HepG2 (cell line): Measurements from ENCODE around the gene CARD8. TPM values are rescaled to one million over a fixed set of nuclear protein-coding genes. Genes with fewer than 3 reads are reported as not detected.

Experiments used
- ATF1 ChIP-seq: IDR thresholded peaks from 2 replicates; pipeline ENCODE4 v1.6.1; 2016; ENCODE audit warnings: mild to moderate bottlenecking, control low read depth
- KDM6A ChIP-seq: IDR thresholded peaks from 2 replicates; pipeline ENCODE4 v1.6.1; 2016; ENCODE audit warnings: low read depth
- PHF8 ChIP-seq: sonication (generic); formaldehyde crosslinking; IDR thresholded peaks from 2 replicates; pipeline ENCODE4 v1.5.0; 2020; ENCODE audit warnings: missing genetic modification reagents
- RXRB ChIP-seq: IDR thresholded peaks from 2 replicates; pipeline ENCODE4 v1.6.1; 2016; ENCODE audit warnings: borderline replicate concordance, missing genetic modification reagents, missing compliant biosample characterization
- SOX5 ChIP-seq: IDR thresholded peaks from 2 replicates; pipeline ENCODE4 v1.6.1; 2016; ENCODE audit warnings: borderline replicate concordance
- SOX6 ChIP-seq, 2 experiments: fragments of 450-650 bp in 1 of 2; sonication (generic) in 1 of 2; formaldehyde crosslinking in 1 of 2; IDR thresholded peaks; 2 replicates each; pipeline versions ENCODE4 v1.4.0 to v1.6.1; 2017 to 2020; ENCODE audit warnings: antibody characterized with exemption in 1 of 2, mild to moderate bottlenecking in 1 of 2, missing genetic modification reagents in 1 of 2
- SP2 ChIP-seq: sonication (generic); formaldehyde crosslinking; IDR thresholded peaks from 2 replicates; pipeline ENCODE4 v1.5.1; 2020; ENCODE audit warnings: mild to moderate bottlenecking, missing genetic modification reagents
- ZNF230 ChIP-seq: sonication (generic); formaldehyde crosslinking; IDR thresholded peaks from 2 replicates; pipeline ENCODE4 v1.4.0; 2020; ENCODE audit warnings: mild to moderate bottlenecking, missing genetic modification reagents
- ZNF558 ChIP-seq: sonication (generic); formaldehyde crosslinking; IDR thresholded peaks from 2 replicates; pipeline ENCODE4 v1.9.0; 2022; ENCODE audit warnings: mild to moderate bottlenecking, missing genetic modification reagents, borderline replicate concordance
- polyA plus RNA-seq, 8 experiments: library from polyadenylated mRNA; depleted of rRNA in 3 of 8; stranded (reverse) in 7 of 8; unstranded in 1 of 8; fragments of >200 nt; fragmentation: Illumina TruSeq in 4 of 8; extraction: Trizol in 4 of 8; gene quantifications; 2 replicates each; pipeline versions ENCODE4 v1.2.1 to v1.2.3, GENCODE V29; 2011 to 2016; ENCODE audit warnings: low read depth in 4 of 8, missing spikeins in 1 of 8, mixed read lengths in 1 of 8; ENCODE audit not compliant: insufficient read depth in 1 of 8
- total RNA-seq, 5 experiments: library from RNA; depleted of rRNA; stranded (reverse); fragments of >200 nt; fragmentation: Illumina TruSeq; extraction: Trizol; gene quantifications; 2 replicates each; pipeline ENCODE4 v1.2.3, GENCODE V29; 2016; ENCODE audit warnings: low read depth in 1 of 5
- TF ChIP-seq, protein P1 (sequence below): sonication (generic); formaldehyde crosslinking; IDR thresholded peaks from 2 replicates; pipeline ENCODE4 v1.5.0; 2020; ENCODE audit warnings: mild to moderate bottlenecking, missing genetic modification reagents, borderline replicate concordance
- TF ChIP-seq, protein P2 (sequence below): sonication (generic); formaldehyde crosslinking; IDR thresholded peaks from 2 replicates; pipeline ENCODE4 v1.4.0; 2020; ENCODE audit warnings: missing genetic modification reagents
- TF ChIP-seq, protein P3 (sequence below): IDR thresholded peaks from 2 replicates; pipeline ENCODE4 v1.6.1; 2016; ENCODE audit warnings: low read depth
- TF ChIP-seq, protein P4 (sequence below): sonication (generic); formaldehyde crosslinking; IDR thresholded peaks from 2 replicates; pipeline ENCODE4 v1.8.1; 2023; ENCODE audit warnings: missing genetic modification reagents, inconsistent platforms, borderline replicate concordance
- TF ChIP-seq, protein P5 (sequence below): sonication (generic); formaldehyde crosslinking; IDR thresholded peaks from 2 replicates; pipeline ENCODE4 v1.9.0; 2021; ENCODE audit warnings: mild to moderate bottlenecking, missing genetic modification reagents

Gene CARD8
- total and polyA plus RNA-seq, 2 of the 13 experiments (the other 11 are each of a cell fraction or from before 2014, with no cell fraction given) = 15.0 to 19.2 TPM

DNA sequence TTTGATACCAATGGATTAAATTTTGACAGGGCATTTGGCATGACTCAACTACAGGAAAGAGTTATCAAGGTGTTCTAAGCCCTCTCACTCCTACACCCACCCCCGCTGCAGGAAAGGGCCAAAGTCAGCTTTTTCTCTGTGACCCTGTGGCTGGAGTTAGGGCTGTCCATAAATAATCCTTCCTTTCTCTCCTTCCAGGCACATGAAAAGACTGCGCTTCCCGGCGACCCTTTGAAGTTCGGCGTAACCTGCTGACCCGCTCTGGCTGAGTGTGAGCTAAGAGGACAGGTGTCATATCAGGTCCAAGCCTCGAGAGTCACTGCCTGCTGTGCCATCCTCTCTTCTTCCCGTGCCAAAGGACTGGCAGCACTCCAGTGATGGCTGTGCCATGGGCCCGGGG is 39.7 kb upstream of the CARD8 start (continued):
- TF ChIP-seq ZNF230 (no peak), PHF8 (CRISPR knock-in tag) (no peak), SOX6 (IDR thresholded peaks at IDR 0.05) (no peak), SOX6 (CRISPR knock-in tag; IDR thresholded peaks at IDR 0.05) (0 out of 2 replicates have a peak, but pooled peaks have one; percentile 18), RXRB (CRISPR knock-in tag) (peak; percentile 68), SOX5 (CRISPR knock-in tag) (peak; percentile 40; the same call in 1 of the 2 replicates), SP2 (no peak), ZNF558 (no peak), ATF1 (CRISPR knock-in tag) (no peak), KDM6A (no peak)
- TF ChIP-seq, protein P1, sequence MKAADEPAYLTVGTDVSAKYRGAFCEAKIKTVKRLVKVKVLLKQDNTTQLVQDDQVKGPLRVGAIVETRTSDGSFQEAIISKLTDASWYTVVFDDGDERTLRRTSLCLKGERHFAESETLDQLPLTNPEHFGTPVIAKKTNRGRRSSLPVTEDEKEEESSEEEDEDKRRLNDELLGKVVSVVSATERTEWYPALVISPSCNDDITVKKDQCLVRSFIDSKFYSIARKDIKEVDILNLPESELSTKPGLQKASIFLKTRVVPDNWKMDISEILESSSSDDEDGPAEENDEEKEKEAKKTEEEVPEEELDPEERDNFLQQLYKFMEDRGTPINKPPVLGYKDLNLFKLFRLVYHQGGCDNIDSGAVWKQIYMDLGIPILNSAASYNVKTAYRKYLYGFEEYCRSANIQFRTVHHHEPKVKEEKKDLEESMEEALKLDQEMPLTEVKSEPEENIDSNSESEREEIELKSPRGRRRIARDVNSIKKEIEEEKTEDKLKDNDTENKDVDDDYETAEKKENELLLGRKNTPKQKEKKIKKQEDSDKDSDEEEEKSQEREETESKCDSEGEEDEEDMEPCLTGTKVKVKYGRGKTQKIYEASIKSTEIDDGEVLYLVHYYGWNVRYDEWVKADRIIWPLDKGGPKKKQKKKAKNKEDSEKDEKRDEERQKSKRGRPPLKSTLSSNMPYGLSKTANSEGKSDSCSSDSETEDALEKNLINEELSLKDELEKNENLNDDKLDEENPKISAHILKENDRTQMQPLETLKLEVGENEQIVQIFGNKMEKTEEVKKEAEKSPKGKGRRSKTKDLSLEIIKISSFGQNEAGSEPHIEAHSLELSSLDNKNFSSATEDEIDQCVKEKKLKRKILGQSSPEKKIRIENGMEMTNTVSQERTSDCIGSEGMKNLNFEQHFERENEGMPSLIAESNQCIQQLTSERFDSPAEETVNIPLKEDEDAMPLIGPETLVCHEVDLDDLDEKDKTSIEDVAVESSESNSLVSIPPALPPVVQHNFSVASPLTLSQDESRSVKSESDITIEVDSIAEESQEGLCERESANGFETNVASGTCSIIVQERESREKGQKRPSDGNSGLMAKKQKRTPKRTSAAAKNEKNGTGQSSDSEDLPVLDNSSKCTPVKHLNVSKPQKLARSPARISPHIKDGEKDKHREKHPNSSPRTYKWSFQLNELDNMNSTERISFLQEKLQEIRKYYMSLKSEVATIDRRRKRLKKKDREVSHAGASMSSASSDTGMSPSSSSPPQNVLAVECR (CRISPR knock-in tag) = no peak; the same call in 1 of the 2 replicates
- TF ChIP-seq, protein P2, sequence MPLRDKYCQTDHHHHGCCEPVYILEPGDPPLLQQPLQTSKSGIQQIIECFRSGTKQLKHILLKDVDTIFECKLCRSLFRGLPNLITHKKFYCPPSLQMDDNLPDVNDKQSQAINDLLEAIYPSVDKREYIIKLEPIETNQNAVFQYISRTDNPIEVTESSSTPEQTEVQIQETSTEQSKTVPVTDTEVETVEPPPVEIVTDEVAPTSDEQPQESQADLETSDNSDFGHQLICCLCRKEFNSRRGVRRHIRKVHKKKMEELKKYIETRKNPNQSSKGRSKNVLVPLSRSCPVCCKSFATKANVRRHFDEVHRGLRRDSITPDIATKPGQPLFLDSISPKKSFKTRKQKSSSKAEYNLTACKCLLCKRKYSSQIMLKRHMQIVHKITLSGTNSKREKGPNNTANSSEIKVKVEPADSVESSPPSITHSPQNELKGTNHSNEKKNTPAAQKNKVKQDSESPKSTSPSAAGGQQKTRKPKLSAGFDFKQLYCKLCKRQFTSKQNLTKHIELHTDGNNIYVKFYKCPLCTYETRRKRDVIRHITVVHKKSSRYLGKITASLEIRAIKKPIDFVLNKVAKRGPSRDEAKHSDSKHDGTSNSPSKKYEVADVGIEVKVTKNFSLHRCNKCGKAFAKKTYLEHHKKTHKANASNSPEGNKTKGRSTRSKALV (CRISPR knock-in tag) = no peak
- TF ChIP-seq, protein P3, sequence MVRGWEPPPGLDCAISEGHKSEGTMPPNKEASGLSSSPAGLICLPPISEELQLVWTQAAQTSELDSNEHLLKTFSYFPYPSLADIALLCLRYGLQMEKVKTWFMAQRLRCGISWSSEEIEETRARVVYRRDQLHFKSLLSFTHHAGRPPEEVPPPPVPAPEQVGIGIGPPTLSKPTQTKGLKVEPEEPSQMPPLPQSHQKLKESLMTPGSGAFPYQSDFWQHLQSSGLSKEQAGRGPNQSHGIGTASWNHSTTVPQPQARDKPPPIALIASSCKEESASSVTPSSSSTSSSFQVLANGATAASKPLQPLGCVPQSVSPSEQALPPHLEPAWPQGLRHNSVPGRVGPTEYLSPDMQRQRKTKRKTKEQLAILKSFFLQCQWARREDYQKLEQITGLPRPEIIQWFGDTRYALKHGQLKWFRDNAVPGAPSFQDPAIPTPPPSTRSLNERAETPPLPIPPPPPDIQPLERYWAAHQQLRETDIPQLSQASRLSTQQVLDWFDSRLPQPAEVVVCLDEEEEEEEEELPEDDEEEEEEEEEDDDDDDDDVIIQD = no peak
- TF ChIP-seq, protein P4, sequence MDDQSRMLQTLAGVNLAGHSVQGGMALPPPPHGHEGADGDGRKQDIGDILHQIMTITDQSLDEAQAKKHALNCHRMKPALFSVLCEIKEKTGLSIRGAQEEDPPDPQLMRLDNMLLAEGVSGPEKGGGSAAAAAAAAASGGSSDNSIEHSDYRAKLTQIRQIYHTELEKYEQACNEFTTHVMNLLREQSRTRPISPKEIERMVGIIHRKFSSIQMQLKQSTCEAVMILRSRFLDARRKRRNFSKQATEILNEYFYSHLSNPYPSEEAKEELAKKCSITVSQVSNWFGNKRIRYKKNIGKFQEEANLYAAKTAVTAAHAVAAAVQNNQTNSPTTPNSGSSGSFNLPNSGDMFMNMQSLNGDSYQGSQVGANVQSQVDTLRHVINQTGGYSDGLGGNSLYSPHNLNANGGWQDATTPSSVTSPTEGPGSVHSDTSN (CRISPR knock-in tag) = no peak
- TF ChIP-seq, protein P5, sequence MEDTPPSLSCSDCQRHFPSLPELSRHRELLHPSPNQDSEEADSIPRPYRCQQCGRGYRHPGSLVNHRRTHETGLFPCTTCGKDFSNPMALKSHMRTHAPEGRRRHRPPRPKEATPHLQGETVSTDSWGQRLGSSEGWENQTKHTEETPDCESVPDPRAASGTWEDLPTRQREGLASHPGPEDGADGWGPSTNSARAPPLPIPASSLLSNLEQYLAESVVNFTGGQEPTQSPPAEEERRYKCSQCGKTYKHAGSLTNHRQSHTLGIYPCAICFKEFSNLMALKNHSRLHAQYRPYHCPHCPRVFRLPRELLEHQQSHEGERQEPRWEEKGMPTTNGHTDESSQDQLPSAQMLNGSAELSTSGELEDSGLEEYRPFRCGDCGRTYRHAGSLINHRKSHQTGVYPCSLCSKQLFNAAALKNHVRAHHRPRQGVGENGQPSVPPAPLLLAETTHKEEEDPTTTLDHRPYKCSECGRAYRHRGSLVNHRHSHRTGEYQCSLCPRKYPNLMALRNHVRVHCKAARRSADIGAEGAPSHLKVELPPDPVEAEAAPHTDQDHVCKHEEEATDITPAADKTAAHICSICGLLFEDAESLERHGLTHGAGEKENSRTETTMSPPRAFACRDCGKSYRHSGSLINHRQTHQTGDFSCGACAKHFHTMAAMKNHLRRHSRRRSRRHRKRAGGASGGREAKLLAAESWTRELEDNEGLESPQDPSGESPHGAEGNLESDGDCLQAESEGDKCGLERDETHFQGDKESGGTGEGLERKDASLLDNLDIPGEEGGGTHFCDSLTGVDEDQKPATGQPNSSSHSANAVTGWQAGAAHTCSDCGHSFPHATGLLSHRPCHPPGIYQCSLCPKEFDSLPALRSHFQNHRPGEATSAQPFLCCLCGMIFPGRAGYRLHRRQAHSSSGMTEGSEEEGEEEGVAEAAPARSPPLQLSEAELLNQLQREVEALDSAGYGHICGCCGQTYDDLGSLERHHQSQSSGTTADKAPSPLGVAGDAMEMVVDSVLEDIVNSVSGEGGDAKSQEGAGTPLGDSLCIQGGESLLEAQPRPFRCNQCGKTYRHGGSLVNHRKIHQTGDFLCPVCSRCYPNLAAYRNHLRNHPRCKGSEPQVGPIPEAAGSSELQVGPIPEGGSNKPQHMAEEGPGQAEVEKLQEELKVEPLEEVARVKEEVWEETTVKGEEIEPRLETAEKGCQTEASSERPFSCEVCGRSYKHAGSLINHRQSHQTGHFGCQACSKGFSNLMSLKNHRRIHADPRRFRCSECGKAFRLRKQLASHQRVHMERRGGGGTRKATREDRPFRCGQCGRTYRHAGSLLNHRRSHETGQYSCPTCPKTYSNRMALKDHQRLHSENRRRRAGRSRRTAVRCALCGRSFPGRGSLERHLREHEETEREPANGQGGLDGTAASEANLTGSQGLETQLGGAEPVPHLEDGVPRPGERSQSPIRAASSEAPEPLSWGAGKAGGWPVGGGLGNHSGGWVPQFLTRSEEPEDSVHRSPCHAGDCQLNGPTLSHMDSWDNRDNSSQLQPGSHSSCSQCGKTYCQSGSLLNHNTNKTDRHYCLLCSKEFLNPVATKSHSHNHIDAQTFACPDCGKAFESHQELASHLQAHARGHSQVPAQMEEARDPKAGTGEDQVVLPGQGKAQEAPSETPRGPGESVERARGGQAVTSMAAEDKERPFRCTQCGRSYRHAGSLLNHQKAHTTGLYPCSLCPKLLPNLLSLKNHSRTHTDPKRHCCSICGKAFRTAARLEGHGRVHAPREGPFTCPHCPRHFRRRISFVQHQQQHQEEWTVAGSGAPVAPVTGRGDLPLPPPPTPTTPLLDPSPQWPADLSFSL (CRISPR knock-in tag) = no peak
